Activated naive CD4-positive, alpha-beta T cell treated with anti-CD3 and anti-CD28 coated beads, Interleukin-2, amount 10 ng/mL, durations not matched to agents 7 days and 5 days (primary cell): ENCODE results near the gene PI16.

ENCODE experiments used
- CTCF ChIA-PET: fragments of 350-600 bp; sonication (Branson Sonifier 250); formaldehyde crosslinking; loops from one replicate; lab custom pipeline; 2021; ENCODE audit warnings: antibody characterized with exemption; lab: Charles Lee
- DNase-seq: peaks from one replicate; pipeline ENCODE4 v3.0.0-alpha.2; 2020
- H3K27ac Mint-ChIP-seq: one replicate; pipeline ENCODE4 v1.8.0; 2021; ENCODE audit warnings: mild to moderate bottlenecking, moderate library complexity, mixed read lengths
- H3K27me3 Mint-ChIP-seq: one replicate; pipeline ENCODE4 v1.8.0; 2021; ENCODE audit warnings: mild to moderate bottlenecking, mixed read lengths
- H3K36me3 Mint-ChIP-seq: one replicate; pipeline ENCODE4 v1.8.0; 2021; ENCODE audit warnings: mixed read lengths
- H3K4me1 Mint-ChIP-seq: one replicate; pipeline ENCODE4 v1.8.0; 2021; ENCODE audit warnings: mixed read lengths
- H3K4me3 Mint-ChIP-seq: one replicate; pipeline ENCODE4 v1.8.0; 2021; ENCODE audit warnings: mild to moderate bottlenecking, moderate library complexity, mixed read lengths
- H3K9me3 Mint-ChIP-seq: one replicate; pipeline ENCODE4 v1.8.0; 2021; ENCODE audit warnings: mixed read lengths

Gene PI16

DNA sequence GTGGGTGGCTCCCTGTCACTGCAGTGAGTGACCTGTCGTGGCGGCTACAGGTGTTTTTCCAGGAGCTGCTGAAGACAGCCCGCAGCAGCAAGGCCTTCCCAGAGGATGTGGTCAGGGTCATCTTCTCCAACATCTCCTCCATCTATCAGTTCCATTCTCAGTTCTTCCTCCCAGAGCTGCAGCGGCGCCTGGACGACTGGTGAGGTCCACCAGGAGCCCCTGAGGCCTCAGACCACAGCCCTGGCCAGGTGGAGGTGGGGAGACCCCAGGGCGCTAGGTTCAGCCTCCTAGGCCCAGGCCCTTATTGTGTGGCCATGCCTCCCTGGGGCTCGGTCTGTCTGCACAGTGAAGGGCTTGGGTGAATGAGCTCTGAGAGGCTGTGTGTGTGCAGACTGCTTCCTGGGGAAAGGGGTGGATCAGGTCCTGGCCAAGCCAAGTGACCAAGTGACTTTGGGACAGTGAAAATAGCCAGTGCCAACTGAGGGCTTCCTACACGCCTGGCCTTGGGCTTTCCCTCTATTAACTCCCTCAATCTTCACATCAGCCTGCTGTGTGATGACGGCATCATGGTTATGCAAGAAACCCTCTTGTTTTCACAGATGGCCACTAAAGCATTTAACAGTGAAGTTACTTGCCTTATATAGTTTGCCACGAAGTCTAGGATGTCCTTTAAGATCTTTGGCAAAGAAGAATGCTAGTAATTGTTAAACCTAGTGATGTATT, 57.3 kb downstream of the PI16 start:
- H3K4me1 Mint-ChIP-seq: peaks cover 13% of the 10 kb centered on the region
- no peaks in the 10 kb centered on the region for H3K36me3 Mint-ChIP-seq
- peaks cover 11% of the 10 kb centered on the region for H3K27me3 Mint-ChIP-seq
- CTCF ChIA-PET: interaction anchor here (1.4 to 1.9 kb wide), 2 partner anchors 229 to 246 kb away, joined by 4 to 8 read pairs; no protein-coding TSS in a partner anchor
- H3K4me3 Mint-ChIP-seq: no peak overlapping the region
- DNase-seq: no peak
- no peak overlapping the region for H3K27ac Mint-ChIP-seq
- no peaks in the 10 kb centered on the region for H3K9me3 Mint-ChIP-seq

DNA sequence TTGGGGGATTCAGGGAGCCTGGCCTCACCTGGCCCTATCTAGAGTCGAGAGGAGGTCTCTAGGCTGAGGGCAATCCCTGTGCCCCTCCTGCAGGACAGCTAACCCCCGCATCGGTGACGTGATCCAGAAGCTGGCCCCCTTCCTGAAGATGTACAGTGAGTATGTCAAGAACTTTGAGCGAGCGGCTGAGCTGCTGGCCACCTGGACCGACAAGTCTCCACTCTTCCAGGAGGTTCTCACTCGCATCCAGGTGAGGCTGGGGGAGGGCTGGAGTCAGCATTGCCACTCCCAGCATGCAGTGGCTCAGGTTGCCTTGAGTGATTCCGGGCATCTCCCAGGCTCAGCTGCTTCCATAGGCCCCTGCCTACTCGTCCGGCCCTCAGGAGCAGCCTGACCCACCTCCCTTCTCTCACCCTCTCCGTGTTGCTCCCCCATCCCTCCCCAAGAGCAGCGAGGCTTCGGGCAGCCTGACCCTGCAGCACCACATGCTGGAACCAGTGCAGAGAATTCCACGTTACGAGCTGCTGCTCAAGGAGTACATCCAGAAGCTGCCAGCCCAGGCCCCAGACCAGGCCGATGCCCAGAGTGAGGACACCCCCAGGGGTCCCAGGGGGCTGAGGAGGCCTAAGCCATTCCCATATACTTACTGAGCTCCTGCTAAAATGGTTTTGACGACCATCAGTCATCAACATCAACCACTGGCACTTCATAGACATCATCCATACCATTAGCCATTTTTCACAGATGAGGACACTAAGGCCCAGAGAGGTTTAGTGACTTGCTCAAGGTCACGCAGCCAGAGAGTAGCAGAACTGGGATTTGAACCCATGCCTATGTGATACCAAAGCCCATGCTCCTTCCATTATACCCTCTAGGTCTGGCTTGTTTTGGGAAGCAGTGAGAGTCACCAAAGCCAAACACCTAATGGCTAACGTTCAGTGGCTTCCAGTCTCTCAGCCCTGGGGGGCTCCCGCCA, 59.3 kb downstream of the PI16 start:
- Mint-ChIP-seq H3K4me3 (no peak overlapping the region), H3K27me3 (peaks cover 3% of the 10 kb centered on the region), H3K4me1 (peaks cover 14% of the 10 kb centered on the region), H3K36me3 (no peaks in the 10 kb centered on the region), H3K9me3 (no peaks in the 10 kb centered on the region), H3K27ac (no peak overlapping the region)
- DNase-seq: no peak
- CTCF ChIA-PET: interaction anchor here (7.6 kb wide), 1 partner anchor 247 kb away, joined by 143 read pairs; no protein-coding TSS in a partner anchor
